Ishikawa (cell line): ENCODE measurements around the gene PTPRD.

ENCODE experiments used
- CEBPB ChIP-seq: IDR thresholded peaks from 2 replicates; pipeline ENCODE4 v1.6.1; 2012
- CREB1 ChIP-seq: IDR thresholded peaks from 2 replicates; pipeline ENCODE4 v1.6.1; 2012; ENCODE audit warnings: low read depth
- EGR1 ChIP-seq: IDR thresholded peaks from 2 replicates; pipeline ENCODE4 v1.6.1; 2012
- EP300 ChIP-seq: IDR thresholded peaks from 2 replicates; pipeline ENCODE4 v1.6.1; 2012; ENCODE audit warnings: borderline replicate concordance
- FOXM1 ChIP-seq: IDR thresholded peaks from 2 replicates; pipeline ENCODE4 v1.6.1; 2012; ENCODE audit warnings: low read depth, borderline replicate concordance
- MAX ChIP-seq: IDR thresholded peaks from 2 replicates; pipeline ENCODE4 v1.6.1; 2012
- NFIC ChIP-seq: IDR thresholded peaks from 2 replicates; pipeline ENCODE4 v1.6.1; 2012
- RAD21 ChIP-seq: IDR thresholded peaks from 2 replicates; pipeline ENCODE4 v1.6.1; 2012; ENCODE audit warnings: low read depth
- TAF1 ChIP-seq: IDR thresholded peaks from 2 replicates; pipeline ENCODE4 v1.6.1; 2012; ENCODE audit warnings: low read depth, mild to moderate bottlenecking
- TCF12 ChIP-seq: IDR thresholded peaks from 2 replicates; pipeline ENCODE4 v1.6.1; 2012; ENCODE audit warnings: low read depth
- TEAD4 ChIP-seq: IDR thresholded peaks from 2 replicates; pipeline ENCODE4 v1.6.1; 2012
- YY1 ChIP-seq: IDR thresholded peaks from 2 replicates; pipeline ENCODE4 v1.6.1; 2012; ENCODE audit warnings: low read depth
- ZBTB7A ChIP-seq: IDR thresholded peaks from 2 replicates; pipeline ENCODE4 v1.6.1; 2012; ENCODE audit warnings: low read depth
- TF ChIP-seq, protein P1 (sequence below): IDR thresholded peaks from 2 replicates; pipeline ENCODE4 v1.6.1; 2012
- TF ChIP-seq, protein P2 (sequence below): IDR thresholded peaks from 2 replicates; pipeline ENCODE4 v1.6.1; 2012; ENCODE audit warnings: low read depth, mild to moderate bottlenecking

PTPRD gene

GRCh38 chr9:8738945-8739344 is 1873.9 kb downstream of the PTPRD start:
- TF ChIP-seq TEAD4 (no peak), RAD21 (no peak), EP300 (no peak), MAX (no peak)
- TF ChIP-seq, protein P1, sequence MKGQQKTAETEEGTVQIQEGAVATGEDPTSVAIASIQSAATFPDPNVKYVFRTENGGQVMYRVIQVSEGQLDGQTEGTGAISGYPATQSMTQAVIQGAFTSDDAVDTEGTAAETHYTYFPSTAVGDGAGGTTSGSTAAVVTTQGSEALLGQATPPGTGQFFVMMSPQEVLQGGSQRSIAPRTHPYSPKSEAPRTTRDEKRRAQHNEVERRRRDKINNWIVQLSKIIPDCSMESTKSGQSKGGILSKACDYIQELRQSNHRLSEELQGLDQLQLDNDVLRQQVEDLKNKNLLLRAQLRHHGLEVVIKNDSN, result no peak

- TF ChIP-seq FOXM1, result no peak
- no peak for TF ChIP-seq ZBTB7A
- TF ChIP-seq CREB1, result no peak
- TF ChIP-seq MAX, result no peak
- no peak for TF ChIP-seq TAF1
Observed at GRCh38 chr9:8736805-8737204, 1876.0 kb downstream of the PTPRD start.

GRCh38 chr9:8734760-8735159 is 1878.0 kb downstream of the PTPRD start:
- no peak for TF ChIP-seq ZBTB7A
- no peak for TF ChIP-seq TAF1
- no peak for TF ChIP-seq FOXM1
- TF ChIP-seq MAX, result no peak
- no peak for TF ChIP-seq NFIC
- TF ChIP-seq, protein P1, result no peak
- no peak for TF ChIP-seq TCF12
- TF ChIP-seq, protein P2, sequence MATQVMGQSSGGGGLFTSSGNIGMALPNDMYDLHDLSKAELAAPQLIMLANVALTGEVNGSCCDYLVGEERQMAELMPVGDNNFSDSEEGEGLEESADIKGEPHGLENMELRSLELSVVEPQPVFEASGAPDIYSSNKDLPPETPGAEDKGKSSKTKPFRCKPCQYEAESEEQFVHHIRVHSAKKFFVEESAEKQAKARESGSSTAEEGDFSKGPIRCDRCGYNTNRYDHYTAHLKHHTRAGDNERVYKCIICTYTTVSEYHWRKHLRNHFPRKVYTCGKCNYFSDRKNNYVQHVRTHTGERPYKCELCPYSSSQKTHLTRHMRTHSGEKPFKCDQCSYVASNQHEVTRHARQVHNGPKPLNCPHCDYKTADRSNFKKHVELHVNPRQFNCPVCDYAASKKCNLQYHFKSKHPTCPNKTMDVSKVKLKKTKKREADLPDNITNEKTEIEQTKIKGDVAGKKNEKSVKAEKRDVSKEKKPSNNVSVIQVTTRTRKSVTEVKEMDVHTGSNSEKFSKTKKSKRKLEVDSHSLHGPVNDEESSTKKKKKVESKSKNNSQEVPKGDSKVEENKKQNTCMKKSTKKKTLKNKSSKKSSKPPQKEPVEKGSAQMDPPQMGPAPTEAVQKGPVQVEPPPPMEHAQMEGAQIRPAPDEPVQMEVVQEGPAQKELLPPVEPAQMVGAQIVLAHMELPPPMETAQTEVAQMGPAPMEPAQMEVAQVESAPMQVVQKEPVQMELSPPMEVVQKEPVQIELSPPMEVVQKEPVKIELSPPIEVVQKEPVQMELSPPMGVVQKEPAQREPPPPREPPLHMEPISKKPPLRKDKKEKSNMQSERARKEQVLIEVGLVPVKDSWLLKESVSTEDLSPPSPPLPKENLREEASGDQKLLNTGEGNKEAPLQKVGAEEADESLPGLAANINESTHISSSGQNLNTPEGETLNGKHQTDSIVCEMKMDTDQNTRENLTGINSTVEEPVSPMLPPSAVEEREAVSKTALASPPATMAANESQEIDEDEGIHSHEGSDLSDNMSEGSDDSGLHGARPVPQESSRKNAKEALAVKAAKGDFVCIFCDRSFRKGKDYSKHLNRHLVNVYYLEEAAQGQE, result no peak
- no peak for TF ChIP-seq EP300
- TF ChIP-seq TEAD4, result no peak
- no peak for TF ChIP-seq RAD21

- TF ChIP-seq RAD21, result no peak
- no peak for TF ChIP-seq EP300
- no peak for TF ChIP-seq MAX
- TF ChIP-seq FOXM1, result no peak
- TF ChIP-seq CEBPB, result no peak
- TF ChIP-seq, protein P2, result no peak
- TF ChIP-seq TCF12, result no peak
- TF ChIP-seq EGR1, result no peak
- TF ChIP-seq NFIC, result no peak
- TF ChIP-seq TAF1, result no peak
- TF ChIP-seq YY1, result no peak
- no peak for TF ChIP-seq CREB1
Observed at GRCh38 chr9:8733131-8733954, 1879.5 kb downstream of the PTPRD start.

DNA sequence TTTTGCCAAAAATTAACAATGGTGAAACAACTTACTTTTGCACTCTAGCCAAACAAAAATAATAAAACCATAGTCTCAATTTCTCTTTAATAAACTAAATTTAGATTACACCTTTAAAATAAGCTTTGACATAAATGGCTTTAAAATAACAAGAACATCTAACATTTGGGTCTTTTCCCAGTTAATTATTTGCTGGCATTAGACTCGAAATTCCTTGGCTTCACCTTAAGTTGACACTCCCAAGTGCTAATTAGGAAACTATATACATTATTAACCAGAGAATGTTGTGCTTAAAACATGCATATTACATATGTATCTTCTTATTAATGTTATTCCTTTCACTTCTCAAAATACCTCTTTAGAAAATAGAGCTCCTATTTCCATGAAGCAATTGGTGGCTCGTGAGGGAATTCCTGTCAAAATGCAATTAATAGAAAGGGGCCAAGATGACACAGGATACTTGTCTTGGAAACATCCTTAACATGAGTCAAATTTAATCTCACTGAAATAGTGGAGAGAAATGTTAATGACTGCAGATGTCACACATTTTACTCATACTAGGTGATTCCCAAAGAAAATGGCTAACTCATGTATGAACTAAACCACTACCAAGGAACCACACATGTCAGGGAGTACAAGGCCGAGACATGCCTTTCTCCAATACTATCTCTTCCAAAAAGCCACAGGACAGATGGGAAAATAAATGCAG is 1880.3 kb downstream of the PTPRD start:
- no peak for TF ChIP-seq FOXM1

DNA sequence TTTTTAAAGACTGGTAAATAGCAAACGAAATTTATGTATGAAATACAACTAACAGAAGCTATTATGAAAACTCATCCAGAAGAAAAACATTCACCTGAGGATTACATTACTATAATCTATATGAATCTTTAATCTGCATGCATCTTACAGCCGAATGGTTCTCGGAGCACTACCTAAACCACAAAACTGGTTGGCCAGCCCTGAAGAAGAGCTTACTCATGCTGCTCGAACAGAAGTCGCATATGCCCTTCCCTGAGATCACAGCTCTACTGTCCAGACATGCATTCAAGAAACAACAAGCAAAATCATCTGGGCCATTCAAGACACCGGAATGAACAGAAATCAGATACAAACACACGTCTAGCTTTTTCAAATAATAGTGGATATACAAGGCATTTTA is 1882.2 kb downstream of the PTPRD start:
- no peak for TF ChIP-seq TEAD4
- no peak for TF ChIP-seq EGR1
- no peak for TF ChIP-seq MAX
- no peak for TF ChIP-seq TAF1
- no peak for TF ChIP-seq RAD21
